Panc1 (cell line): ENCODE results near the gene ZBTB33. TPM values are rescaled to one million over a fixed set of nuclear protein-coding genes. Genes with fewer than 3 reads are reported as not detected.

Experiments used
- ATAC-seq: fragments of 200-7000 bp; cut with Tn5 transposase; 2 replicates; pipeline ENCODE4 v1.9.1; 2020; ENCODE audit warnings: mild to moderate bottlenecking, moderate library complexity
- BruUV-seq: library from RNA; stranded (reverse); fragments of 400-500 nt; replicated peaks from 2 replicates; lab custom pipeline; 2021; lab: Mats Ljungman, UMichigan
- CTCF ChIA-PET: fragments of 300-600 bp; sonication (Branson Sonifier 250); formaldehyde crosslinking; loops from one replicate; lab custom pipeline; 2022; ENCODE audit warnings: antibody characterized with exemption; lab: Charles Lee
- POLR2A ChIA-PET: fragments of 300-600 bp; sonication (Branson Sonifier 250); formaldehyde crosslinking; loops from one replicate; lab custom pipeline; 2022; ENCODE audit warnings: antibody characterized with exemption; lab: Charles Lee
- DNase-seq: peaks from one replicate; pipeline ENCODE4 v3.0.0-alpha.2; 2010; ENCODE audit warnings: low read depth, low spot score
- H3K27ac ChIP-seq: 2 replicates; pipeline ENCODE4 v1.5.1; 2011; ENCODE audit warnings: mild to moderate bottlenecking, low read length, inconsistent platforms
- H3K27me3 ChIP-seq: fragments of 200-500 bp; sonication (Bioruptor generic); 2 replicates; pipeline ENCODE4 v1.6.0; 2014; ENCODE audit warnings: low read length, inconsistent platforms; ENCODE audit not compliant: control insufficient read depth, insufficient read depth
- H3K36me3 ChIP-seq: fragments of 200-500 bp; sonication (Bioruptor generic); 2 replicates; pipeline ENCODE4 v1.5.1; 2014; ENCODE audit warnings: inconsistent platforms, mild to moderate bottlenecking, low read length, moderate library complexity; ENCODE audit not compliant: control insufficient read depth, insufficient read depth
- H3K4me1 ChIP-seq: 2 replicates; pipeline ENCODE4 v1.5.1; 2011; ENCODE audit warnings: inconsistent platforms, mild to moderate bottlenecking, low read length, moderate library complexity; ENCODE audit not compliant: control insufficient read depth, insufficient read depth
- H3K4me3 ChIP-seq, 2 experiments: 2 replicates each; pipeline ENCODE4 v1.5.1; 2011 to 2012; ENCODE audit warnings: low read depth in 2 of 2, low read length in 2 of 2, mild to moderate bottlenecking in 2 of 2, inconsistent platforms in 1 of 2, moderate library complexity in 1 of 2
- H3K9me3 ChIP-seq: fragments of 200-500 bp; sonication (Bioruptor generic); 2 replicates; pipeline ENCODE4 v1.5.1; 2014; ENCODE audit warnings: low read depth, mild to moderate bottlenecking, inconsistent platforms, low read length, moderate library complexity; ENCODE audit not compliant: control insufficient read depth, insufficient read depth
- CTCF ChIP-seq: fragments of 450-650 bp; IDR thresholded peaks from 2 replicates; pipeline ENCODE4 v1.5.1; 2017; ENCODE audit warnings: mild to moderate bottlenecking
- POLR2AphosphoS5 ChIP-seq: IDR thresholded peaks from 2 replicates; pipeline ENCODE4 v1.6.1; 2012; ENCODE audit warnings: mild to moderate bottlenecking, low read depth, low read length, moderate library complexity
- REST ChIP-seq, 2 experiments: IDR thresholded peaks; 2 replicates each; pipeline ENCODE4 v1.6.1; 2011 to 2012; ENCODE audit warnings: low read depth in 2 of 2, control low read depth in 1 of 2, low read length in 1 of 2, mild to moderate bottlenecking in 1 of 2, moderate library complexity in 1 of 2; ENCODE audit not compliant: insufficient read depth in 1 of 2
- SIN3A ChIP-seq: IDR thresholded peaks from 2 replicates; pipeline ENCODE4 v1.6.1; 2012; ENCODE audit warnings: low read depth, mild to moderate bottlenecking, low read length, moderate library complexity, borderline replicate concordance; ENCODE audit not compliant: insufficient read depth
- TCF7L2 ChIP-seq: IDR thresholded peaks from 2 replicates; pipeline ENCODE4 v1.6.1; 2011; ENCODE audit warnings: mild to moderate bottlenecking, low read depth, low read length, inconsistent platforms
- in situ Hi-C: cut with HindIII; loops from 2 replicates; pipeline ENCODE4 v1.10.0; 2016; ENCODE audit warnings: low sequenced_read_pairs, low pct_unique_long_range_greater_than_20kb
- intact Hi-C: fragments of 100-400 bp; cut with micrococcal nuclease; formaldehyde crosslinking; loops from one replicate; pipeline ENCODE4 v1.10.0; 2022; ENCODE audit not compliant: unreplicated experiment
- total RNA-seq: library from RNA; stranded (reverse); gene quantifications from one replicate; pipeline ENCODE4 v1.2.1, GENCODE V29; 2021; ENCODE audit not compliant: unreplicated experiment

The ZBTB33 gene
- total RNA-seq, 1 experiment from 2014 or later, result 21.5 TPM

GRCh38 chrX:120281021-120281624, 30.5 kb downstream of the ZBTB33 start:
- POLR2A ChIA-PET, result no interaction called here
- ATAC-seq (no peak), DNase-seq (no peak)
- no peaks in the 10 kb centered on the region for H3K36me3 ChIP-seq
- no peaks in the 10 kb centered on the region for H3K9me3 ChIP-seq
- no peak overlapping the region for H3K27ac ChIP-seq
- no peaks in the 10 kb centered on the region for H3K4me1 ChIP-seq
- TF ChIP-seq POLR2AphosphoS5 (no peak), CTCF (no peak), SIN3A (no peak), REST (IDR thresholded peaks at IDR 0.05; ENCODE audit: insufficient read depth in 1 of 2, low read depth in 2 of 2, low read length in 1 of 2) (no peak), TCF7L2 (no peak)
- in situ Hi-C loops (no loop called here), intact Hi-C loops (no loop called here)
- no peak overlapping the region for H3K4me3 ChIP-seq
- no TSS peak for BruUV-seq
- H3K27me3 ChIP-seq, result 0 out of 2 replicates have a peak, but pooled peaks cover 3% of the 10 kb centered on the region
- CTCF ChIA-PET, result no interaction called here

- Histone ChIP-seq H3K27ac (no peak overlapping the region), H3K4me1 (no peaks in the 10 kb centered on the region), H3K9me3 (no peaks in the 10 kb centered on the region), H3K4me3 (no peak overlapping the region), H3K36me3 (no peaks in the 10 kb centered on the region), H3K27me3 (0 out of 2 replicates have a peak, but pooled peaks cover 3% of the 10 kb centered on the region)
- ChIA-PET POLR2A (no interaction called here), CTCF (no interaction called here)
- in situ Hi-C loops, result no loop called here
- DNase-seq (no peak), ATAC-seq (no peak)
- BruUV-seq, result no TSS peak
- intact Hi-C loops, result no loop called here
- TF ChIP-seq SIN3A, result no peak
- no peak for TF ChIP-seq REST (IDR thresholded peaks at IDR 0.05; ENCODE audit: insufficient read depth in 1 of 2, low read depth in 2 of 2, low read length in 1 of 2)
- no peak for TF ChIP-seq POLR2AphosphoS5
- no peak for TF ChIP-seq TCF7L2
- TF ChIP-seq CTCF, result no peak
Measured at GRCh38 chrX:120281761-120282160, 31.1 kb downstream of the ZBTB33 start.
